ENCODE measurements around the gene CENPVL1. TPM values are rescaled to one million over a fixed set of nuclear protein-coding genes. Genes with fewer than 3 reads are reported as not detected.

The CENPVL1 gene
- total RNA-seq, 2 experiments from 2014 or later: not detected

GRCh38 chrX:51747671-51748070 is 37.4 kb downstream of the CENPVL1 start:
- no peak for DNase-seq
- Mint-ChIP-seq H3K4me3 (no peak overlapping the region), H3K4me1 (peaks cover 20% of the 10 kb centered on the region), H3K9me3 (peaks cover 16% of the 10 kb centered on the region), H3K27me3 (no peaks in the 10 kb centered on the region), H3K27ac (no peak overlapping the region), H3K36me3 (ENCODE audit: low read depth) (peaks cover 35% of the 10 kb centered on the region)
- CTCF ChIA-PET: no interaction called here
- POLR2A ChIA-PET: no interaction called here

- no peaks in the 10 kb centered on the region for H3K4me1 Mint-ChIP-seq
- no peaks in the 10 kb centered on the region for H3K36me3 Mint-ChIP-seq (ENCODE audit: low read depth)
- no peak overlapping the region for H3K27ac Mint-ChIP-seq
- H3K27me3 Mint-ChIP-seq: peaks cover 5% of the 10 kb centered on the region
- DNase-seq: no peak
- POLR2A ChIA-PET: no interaction called here
- no peaks in the 10 kb centered on the region for H3K9me3 Mint-ChIP-seq
- H3K4me3 Mint-ChIP-seq: no peak overlapping the region
- CTCF ChIA-PET: no interaction called here
Observed at GRCh38 chrX:51759055-51759839, 48.9 kb downstream of the CENPVL1 start.

GRCh38 chrX:51760657-51761056 is 50.3 kb downstream of the CENPVL1 start:
- H3K9me3 Mint-ChIP-seq: no peaks in the 10 kb centered on the region
- H3K27me3 Mint-ChIP-seq: peaks cover 3% of the 10 kb centered on the region
- H3K4me3 Mint-ChIP-seq: no peak overlapping the region
- POLR2A ChIA-PET: no interaction called here
- no peaks in the 10 kb centered on the region for H3K36me3 Mint-ChIP-seq (ENCODE audit: low read depth)
- no peaks in the 10 kb centered on the region for H3K4me1 Mint-ChIP-seq
- no peak for DNase-seq
- no peak overlapping the region for H3K27ac Mint-ChIP-seq
- CTCF ChIA-PET: no interaction called here

Other genes starting within 250 kb of the CENPVL1 start
- under 1 TPM; 0.37 to 0.71 TPM for gene NUDT11, start 213.9 kb upstream of the CENPVL1 start, total RNA-seq
- gene CENPVL3, start 91.6 kb upstream of the CENPVL1 start, total RNA-seq: not detected
- gene CENPVL2, start 27.7 kb upstream of the CENPVL1 start, total RNA-seq: not detected
- gene GSPT2, start 32.9 kb downstream of the CENPVL1 start, total RNA-seq: 10 to 100 TPM; 12.9 to 15.6 TPM
- gene MAGED1, start 183.1 kb downstream of the CENPVL1 start, total RNA-seq: 10 to 100 TPM; 35.0 to 41.7 TPM

Data from activated CD4-positive, alpha-beta T cell treated with anti-CD3 and anti-CD28 coated beads, Interleukin-2, amount 10 ng/mL, durations not matched to agents 7 days and 5 days (primary cell).